ES-I3 (cell line): Measurements from ENCODE around the gene DHPS.
"Not testable (repeated sequence)": the region's sequence is repeated elsewhere in the genome, so short reads cannot be mapped to it uniquely, and the experiment has no call there.

ENCODE experiments used
- H3K36me3 ChIP-seq: 2 replicates; pipeline ENCODE4 v1.6.1; 2013; ENCODE audit warnings: mild to moderate bottlenecking, low read length, control low read depth, moderate library complexity; ENCODE audit not compliant: insufficient read depth
- H3K4me1 ChIP-seq: 2 replicates; pipeline ENCODE4 v1.6.1; 2013; ENCODE audit warnings: mild to moderate bottlenecking, control low read depth, low read length; ENCODE audit not compliant: insufficient read depth
- H3K9ac ChIP-seq: 2 replicates; pipeline ENCODE4 v1.6.1; 2013; ENCODE audit warnings: low read depth, mild to moderate bottlenecking, low read length, moderate library complexity
- H3K9me3 ChIP-seq: 2 replicates; pipeline ENCODE4 v1.6.1; 2013; ENCODE audit warnings: mild to moderate bottlenecking, low read length, moderate library complexity; ENCODE audit not compliant: control insufficient read depth, insufficient read depth

DHPS gene

DNA sequence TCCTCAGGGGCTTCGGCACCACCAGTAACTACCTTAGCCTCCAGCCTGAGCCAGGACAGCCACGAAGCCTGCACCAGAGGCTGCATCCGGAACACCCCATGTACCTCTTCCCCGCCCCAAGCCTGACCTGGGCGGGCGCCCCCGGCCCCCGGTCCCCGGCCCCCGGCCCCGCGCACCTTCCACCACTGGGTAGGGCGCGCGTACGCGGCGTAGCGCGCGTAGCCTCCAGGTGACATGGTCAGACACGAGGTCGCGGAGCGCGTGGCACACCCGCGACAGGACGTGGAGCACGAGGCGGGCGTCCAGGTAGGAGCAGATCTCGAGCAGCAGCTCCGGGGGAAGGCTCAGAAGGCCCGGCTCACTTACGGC is 14.3 kb upstream of the DHPS start:
- peak overlapping the region; percentile 95 for H3K9ac ChIP-seq
- H3K4me1 ChIP-seq = no peaks in the 10 kb centered on the region
- H3K9me3 ChIP-seq = no peaks in the 10 kb centered on the region
- H3K36me3 ChIP-seq = 0 out of 2 replicates have a peak, but pooled peaks cover 5% of the 10 kb centered on the region

DNA sequence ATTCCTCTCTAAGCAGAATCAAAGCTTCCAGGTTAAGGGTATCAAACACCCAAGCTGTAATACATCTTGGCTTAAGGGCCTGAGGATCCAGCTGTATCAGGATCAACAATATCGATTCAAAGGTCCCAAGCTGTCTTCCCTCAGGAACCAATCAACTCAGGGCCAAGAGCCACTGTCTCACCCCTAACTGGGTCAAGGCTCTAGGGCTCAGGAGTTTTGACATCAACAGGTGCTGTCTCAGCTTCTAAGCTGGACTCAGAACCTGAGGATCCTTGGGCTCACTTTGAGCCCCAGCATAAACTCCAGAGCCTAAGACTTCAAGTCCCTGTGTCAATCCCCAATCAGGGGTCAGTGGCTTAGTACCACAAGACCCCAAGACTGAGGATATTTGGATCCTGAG is 13.8 kb upstream of the DHPS start:
- H3K4me1 ChIP-seq = no peaks in the 10 kb centered on the region
- H3K9me3 ChIP-seq = no peaks in the 10 kb centered on the region
- peak overlapping the region; percentile 95; the same call in 1 of the 2 replicates for H3K9ac ChIP-seq
- H3K36me3 ChIP-seq = 0 out of 2 replicates have a peak, but pooled peaks cover 5% of the 10 kb centered on the region

- no peaks in the 10 kb centered on the region for H3K4me1 ChIP-seq
- H3K9ac ChIP-seq = no peak overlapping the region
- H3K9me3 ChIP-seq = no peaks in the 10 kb centered on the region
- H3K36me3 ChIP-seq = 0 out of 2 replicates have a peak, but pooled peaks cover 5% of the 10 kb centered on the region
These were observed 13.4 kb upstream of the DHPS start for GRCh38 chr19:12695096-12695495.

DNA sequence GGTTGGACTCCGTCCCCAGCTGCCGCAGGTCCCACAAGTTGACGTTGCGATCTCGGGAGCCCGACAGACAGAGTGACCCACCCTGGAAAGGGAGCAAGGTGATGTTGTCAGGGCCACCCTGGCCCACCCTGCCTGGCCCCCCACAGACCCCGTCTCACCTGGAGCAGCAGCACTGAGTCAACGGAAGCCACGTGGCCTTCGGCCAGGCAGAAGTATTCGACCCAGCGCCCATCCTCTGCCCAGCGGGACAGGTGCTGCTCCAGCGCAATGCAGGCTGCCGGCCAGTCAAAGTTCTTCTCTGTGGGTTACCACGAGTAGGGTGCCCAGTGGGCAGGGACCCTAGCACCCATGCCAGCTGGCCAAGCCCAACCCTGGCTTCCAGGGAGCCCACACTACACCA is 13.0 kb upstream of the DHPS start:
- Histone ChIP-seq H3K9ac (no peak overlapping the region), H3K4me1 (no peaks in the 10 kb centered on the region)

DNA sequence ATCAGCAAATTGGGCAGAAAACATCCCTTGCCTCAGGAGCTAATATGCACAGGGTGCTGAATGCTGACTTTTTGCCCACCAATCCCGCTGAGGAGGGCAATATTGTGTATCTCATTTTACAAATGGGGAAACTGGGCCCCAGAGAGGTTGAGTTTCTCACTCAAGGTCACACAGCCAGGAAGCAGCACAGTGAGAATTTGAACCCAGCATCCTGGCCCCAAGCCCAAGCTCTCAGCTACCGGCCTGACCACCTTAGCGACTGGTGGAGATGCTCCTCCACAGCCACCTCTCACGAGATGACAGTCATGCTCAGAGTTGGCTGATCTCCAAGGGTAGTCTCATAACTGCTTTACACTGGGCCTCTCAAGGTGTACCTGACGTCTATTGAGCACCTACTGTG is 11.3 kb upstream of the DHPS start:
- no peaks in the 10 kb centered on the region for H3K36me3 ChIP-seq
- no peaks in the 10 kb centered on the region for H3K4me1 ChIP-seq
- H3K9ac ChIP-seq = no peak overlapping the region
- no peaks in the 10 kb centered on the region for H3K9me3 ChIP-seq

More for the DNA sequence above, 13.0 kb upstream of the DHPS start:
- Histone ChIP-seq H3K9me3 (no peaks in the 10 kb centered on the region), H3K36me3 (0 out of 2 replicates have a peak, but pooled peaks cover 3% of the 10 kb centered on the region)

DNA sequence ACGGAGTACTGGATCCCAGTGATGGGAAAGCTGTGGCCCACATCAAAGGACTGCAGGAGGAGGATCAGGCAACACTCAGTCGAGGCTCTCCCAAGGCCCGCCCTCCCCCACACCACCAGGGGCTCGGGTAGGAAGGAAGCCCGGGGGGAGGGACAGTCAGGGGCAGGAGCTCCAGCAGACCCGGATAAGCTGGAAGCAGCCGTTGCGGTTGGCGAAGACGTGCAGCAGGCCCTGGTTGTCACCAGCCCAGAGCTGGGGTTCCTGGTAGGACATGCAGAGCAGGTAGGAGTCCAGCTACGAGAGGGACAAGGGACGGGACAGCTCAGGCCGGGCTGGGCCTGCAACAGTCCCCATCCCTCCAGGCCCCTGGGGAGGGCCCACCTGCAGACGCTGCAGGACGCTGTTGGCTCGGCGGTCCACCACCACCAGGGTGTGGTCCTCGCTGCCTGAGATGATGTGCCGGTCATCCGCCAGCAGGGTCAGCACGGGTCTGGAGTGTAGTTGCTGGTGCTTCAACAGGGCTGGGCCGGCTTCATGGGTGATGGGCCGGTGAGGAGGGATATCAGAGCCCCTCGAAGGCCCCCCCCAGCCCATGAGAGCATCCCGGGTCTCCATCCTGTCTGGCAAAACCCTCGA is 8.0 kb upstream of the DHPS start:
- no peak overlapping the region for H3K9ac ChIP-seq
- no peaks in the 10 kb centered on the region for H3K4me1 ChIP-seq
- H3K36me3 ChIP-seq = no peaks in the 10 kb centered on the region
- H3K9me3 ChIP-seq = no peaks in the 10 kb centered on the region

GRCh38 chr19:12689012-12689411 is 7.3 kb upstream of the DHPS start:
- H3K36me3 ChIP-seq = no peaks in the 10 kb centered on the region
- H3K9me3 ChIP-seq = no peaks in the 10 kb centered on the region
- no peak overlapping the region for H3K9ac ChIP-seq
- no peaks in the 10 kb centered on the region for H3K4me1 ChIP-seq

- no peaks in the 10 kb centered on the region for H3K36me3 ChIP-seq
- no peaks in the 10 kb centered on the region for H3K9me3 ChIP-seq
- no peak within 1 kb of the TSS for H3K9ac ChIP-seq
- no peaks in the 10 kb centered on the region for H3K4me1 ChIP-seq
These were observed 6.0 kb upstream of the DHPS start, which contains the start of gene GNG14 for GRCh38 chr19:12687496-12688196. Gene GNG14, plus strand, starts transcription at chr19:12687998. Its CDS starts 51 bp downstream, at chr19:12688049.

GRCh38 chr19:12685831-12686230 is 4.2 kb upstream of the DHPS start:
- H3K4me1 ChIP-seq = no peaks in the 10 kb centered on the region

GRCh38 chr19:12680034-12680433 is 1.6 kb downstream of the DHPS start:
- H3K36me3 ChIP-seq = peaks cover 8% of the 10 kb centered on the region; the same call in 1 of the 2 replicates
- H3K9ac ChIP-seq = no peak overlapping the region
- H3K4me1 ChIP-seq = no peaks in the 10 kb centered on the region
- no peaks in the 10 kb centered on the region for H3K9me3 ChIP-seq

More at GRCh38 chr19:12685831-12686230, 4.2 kb upstream of the DHPS start:
- no peaks in the 10 kb centered on the region for H3K36me3 ChIP-seq
- no peaks in the 10 kb centered on the region for H3K9me3 ChIP-seq
- H3K9ac ChIP-seq = no peak overlapping the region

- not testable (repeated sequence) for H3K9me3 ChIP-seq, H3K9ac ChIP-seq, H3K4me1 ChIP-seq, H3K36me3 ChIP-seq
These were observed 3.6 kb downstream of the DHPS start for GRCh38 chr19:12678039-12678438.

GRCh38 chr19:12676928-12677327 is 4.8 kb downstream of the DHPS start:
- Histone ChIP-seq H3K9me3 (no peaks in the 10 kb centered on the region), H3K9ac (no peak overlapping the region), H3K36me3 (peaks cover 8% of the 10 kb centered on the region; the same call in 1 of the 2 replicates), H3K4me1 (no peaks in the 10 kb centered on the region)

DNA sequence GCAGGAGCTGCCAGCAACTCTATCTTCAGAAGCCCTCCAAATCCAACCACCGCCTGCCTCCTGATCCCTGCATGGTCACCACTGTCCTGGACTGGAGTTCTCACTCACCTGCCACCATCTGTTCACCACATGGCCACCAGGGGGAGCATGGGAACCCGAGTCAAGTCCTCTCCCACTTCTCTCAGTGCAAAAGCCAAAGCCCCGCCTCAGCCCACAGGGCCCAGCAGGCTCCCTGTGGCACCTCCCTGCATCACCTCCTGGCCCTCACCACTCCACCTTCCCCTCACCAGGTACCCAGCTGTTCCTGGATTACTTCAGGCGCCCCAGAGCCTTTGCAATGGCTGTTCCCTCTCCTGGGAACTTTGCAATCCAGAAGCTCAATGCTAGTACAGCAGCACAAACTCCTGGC is 5.3 kb downstream of the DHPS start:
- peaks cover 8% of the 10 kb centered on the region; the same call in 1 of the 2 replicates for H3K36me3 ChIP-seq
- no peaks in the 10 kb centered on the region for H3K9me3 ChIP-seq
- H3K4me1 ChIP-seq = no peaks in the 10 kb centered on the region
- no peak overlapping the region for H3K9ac ChIP-seq

- Histone ChIP-seq H3K9ac (no peak overlapping the region), H3K9me3 (no peaks in the 10 kb centered on the region), H3K4me1 (no peaks in the 10 kb centered on the region), H3K36me3 (peaks cover 8% of the 10 kb centered on the region; the same call in 1 of the 2 replicates)
These were observed 5.7 kb downstream of the DHPS start for GRCh38 chr19:12675940-12676339.

- Histone ChIP-seq H3K4me1 (no peaks in the 10 kb centered on the region), H3K9ac (no peak overlapping the region), H3K36me3 (peaks cover 8% of the 10 kb centered on the region; the same call in 1 of the 2 replicates), H3K9me3 (no peaks in the 10 kb centered on the region)
These were observed 6.3 kb downstream of the DHPS start for GRCh38 chr19:12675399-12675798.
